Endothelial cell of umbilical vein (primary cell): ENCODE results near the gene RECQL5. TPM values are rescaled to one million over a fixed set of nuclear protein-coding genes. Genes with fewer than 3 reads are reported as not detected.

Experiments
- BruUV-seq: library from RNA; stranded (reverse); fragments of 400-500 nt; replicated peaks from 2 replicates; lab custom pipeline; 2021; lab: Mats Ljungman, UMichigan
- CTCF ChIA-PET: fragments of 300-600, 350-600 bp; sonication (Branson Sonifier 250); formaldehyde crosslinking; loops from one replicate; lab custom pipeline; 2021; ENCODE audit warnings: antibody characterized with exemption, inconsistent platforms; lab: Charles Lee
- POLR2A ChIA-PET: fragments of 300-600, 350-600 bp; sonication (Branson Sonifier 250); formaldehyde crosslinking; loops from one replicate; lab custom pipeline; 2021; ENCODE audit warnings: antibody characterized with exemption, inconsistent platforms; lab: Charles Lee
- DNase-seq: peaks from one replicate; pipeline ENCODE4 v3.0.0-alpha.2; 2011; ENCODE audit warnings: low read depth, low spot score
- FAIRE-seq: peaks from 2 replicates; lab custom pipeline; 2011; peaks lifted over from hg19 to GRCh38; lab: Jason Lieb, UNC
- H2AFZ ChIP-seq: 2 replicates; pipeline ENCODE4 v1.6.0; 2012; ENCODE audit warnings: low read depth, low read length, control low read depth, inconsistent platforms
- H3K27ac ChIP-seq: 2 replicates; pipeline ENCODE4 v1.5.1; 2011; ENCODE audit warnings: low read depth, mild to moderate bottlenecking, control low read depth, low read length, moderate library complexity; ENCODE audit not compliant: insufficient read depth
- H3K27me3 ChIP-seq, 2 experiments: 2 replicates each; pipeline versions ENCODE4 v1.6.0 to v1.6.1; 2011; ENCODE audit warnings: low read length in 2 of 2, mixed read lengths in 1 of 2; ENCODE audit not compliant: control insufficient read depth in 2 of 2, insufficient read depth in 2 of 2
- H3K36me3 ChIP-seq, 2 experiments: 2 replicates in 1 of 2; 3 replicates in 1 of 2; pipeline ENCODE4 v1.5.1; 2011; ENCODE audit warnings: low read length in 2 of 2, mild to moderate bottlenecking in 1 of 2, moderate library complexity in 1 of 2; ENCODE audit not compliant: control insufficient read depth in 2 of 2, insufficient read depth in 2 of 2; ENCODE audit errors: extremely low read depth in 1 of 2
- H3K4me1 ChIP-seq: 3 replicates; pipeline ENCODE4 v1.5.1; 2011; ENCODE audit warnings: mild to moderate bottlenecking, low read length; ENCODE audit not compliant: control insufficient read depth, insufficient read depth; ENCODE audit errors: extremely low read depth
- H3K4me2 ChIP-seq: 2 replicates; pipeline ENCODE4 v1.6.1; 2011; ENCODE audit warnings: low read length, control low read depth, mixed read lengths; ENCODE audit not compliant: insufficient read depth
- H3K4me3 ChIP-seq, 3 experiments: fragments of 200-600 bp in 1 of 3; sonication (generic), shearing (Covaris generic) in 1 of 3; replicated peaks in 1 of 3; 2 replicates each; pipeline ENCODE4 v1.5.1; 2011 to 2016; ENCODE audit warnings: control low read depth in 3 of 3, low read length in 3 of 3, mild to moderate bottlenecking in 2 of 3, inconsistent platforms in 1 of 3, low read depth in 1 of 3, moderate library complexity in 1 of 3; ENCODE audit not compliant: insufficient read depth in 1 of 3
- H3K79me2 ChIP-seq: 2 replicates; pipeline ENCODE4 v1.6.0; 2012; ENCODE audit warnings: low read length, inconsistent platforms; ENCODE audit not compliant: control insufficient read depth, insufficient read depth
- H3K9ac ChIP-seq: replicated peaks from 2 replicates; pipeline ENCODE3; 2011; ENCODE audit warnings: low read length, control low read depth; ENCODE audit not compliant: insufficient read depth; ENCODE audit errors: extremely low read depth
- H3K9me1 ChIP-seq: replicated peaks from 3 replicates; pipeline ENCODE4 v1.6.0; 2011; ENCODE audit warnings: mild to moderate bottlenecking, low read length; ENCODE audit not compliant: control insufficient read depth, insufficient read depth; ENCODE audit errors: extremely low read depth
- H3K9me3 ChIP-seq: replicated peaks from 2 replicates; pipeline ENCODE4 v1.5.1; 2012; ENCODE audit warnings: low read length, inconsistent platforms; ENCODE audit not compliant: control insufficient read depth, insufficient read depth
- H4K20me1 ChIP-seq: replicated peaks from 2 replicates; pipeline ENCODE3; 2011; ENCODE audit warnings: mild to moderate bottlenecking, low read length; ENCODE audit not compliant: control insufficient read depth, insufficient read depth; ENCODE audit errors: extremely low read depth
- EZH2 ChIP-seq: IDR thresholded peaks from 2 replicates; pipeline ENCODE4 v1.6.1; 2012; ENCODE audit warnings: borderline replicate concordance, low read depth, mild to moderate bottlenecking, moderate library complexity, low read length, inconsistent platforms; ENCODE audit not compliant: severe bottlenecking
- FOS ChIP-seq: IDR thresholded peaks from 2 replicates; pipeline ENCODE4 v1.6.1; 2011; ENCODE audit warnings: mild to moderate bottlenecking, low read length, moderate library complexity, borderline replicate concordance; ENCODE audit not compliant: insufficient read depth
- GATA2 ChIP-seq: IDR thresholded peaks from 2 replicates; pipeline ENCODE4 v1.7.0; 2011; ENCODE audit warnings: low read depth, mild to moderate bottlenecking, moderate library complexity, mixed read lengths, low read length; ENCODE audit not compliant: insufficient read length, insufficient read depth
- JUN ChIP-seq: IDR thresholded peaks from 2 replicates; pipeline ENCODE4 v1.6.1; 2011; ENCODE audit warnings: borderline replicate concordance, low read depth; ENCODE audit not compliant: insufficient read length, insufficient read depth
- MYC ChIP-seq: IDR thresholded peaks from one replicate; pipeline ENCODE4 v1.6.1; 2011; ENCODE audit warnings: mild to moderate bottlenecking, low read depth, low read length
- POLR2A ChIP-seq: IDR thresholded peaks from 2 replicates; pipeline ENCODE4 v1.6.1; 2012; ENCODE audit warnings: low read depth, mild to moderate bottlenecking, control low read depth, low read length
- POLR2AphosphoS5 ChIP-seq: IDR thresholded peaks from 2 replicates; pipeline ENCODE4 v1.6.1; 2012; ENCODE audit warnings: low read depth, mild to moderate bottlenecking, control low read depth, low read length, moderate library complexity; ENCODE audit not compliant: insufficient read depth
- dilution Hi-C: fragments of 300-500 bp; cut with MboI; formaldehyde crosslinking; loops from one replicate; pipeline ENCODE4 v1.15.0; 2019; ENCODE audit warnings: low sequenced_read_pairs; ENCODE audit not compliant: extremely low pct_ligation_motif_present
- intact Hi-C: fragments of 100-400 bp; cut with micrococcal nuclease; formaldehyde crosslinking; loops from one replicate; pipeline ENCODE4 v1.10.0; 2022
- polyA plus RNA-seq, 4 experiments: library from polyadenylated mRNA; depleted of rRNA in 3 of 4; stranded (reverse) in 3 of 4; unstranded in 1 of 4; fragments of >200 nt; gene quantifications; 2 replicates each; pipeline versions ENCODE4 v1.2.1 to v1.2.3, GENCODE V29; 2011 to 2012; ENCODE audit warnings: missing spikeins in 1 of 4
- total RNA-seq: library from RNA; stranded (reverse); gene quantifications from 2 replicates; pipeline ENCODE4 v1.2.3, GENCODE V29; 2021
- TF ChIP-seq, protein P1 (sequence below), 2 donors: IDR thresholded peaks; 1 replicate in 1 of 2; 2 replicates in 1 of 2; pipeline ENCODE4 v1.5.1; 2011; ENCODE audit warnings: low read length in 2 of 2, mild to moderate bottlenecking in 2 of 2, moderate library complexity in 2 of 2, control low read depth in 1 of 2, inconsistent platforms in 1 of 2, low read depth in 1 of 2; ENCODE audit not compliant: insufficient read depth in 1 of 2; ENCODE audit errors: extremely low read depth in 1 of 2
- TF ChIP-seq, protein P2 (sequence below): IDR thresholded peaks from 2 replicates; pipeline ENCODE4 v1.6.1; 2011; ENCODE audit not compliant: insufficient read depth, insufficient read length

The RECQL5 gene
- total and polyA plus RNA-seq, 2 donors (not counting 3 experiments of a cell fraction or from before 2014, with no cell fraction given): 21.3 to 30.7 TPM

DNA sequence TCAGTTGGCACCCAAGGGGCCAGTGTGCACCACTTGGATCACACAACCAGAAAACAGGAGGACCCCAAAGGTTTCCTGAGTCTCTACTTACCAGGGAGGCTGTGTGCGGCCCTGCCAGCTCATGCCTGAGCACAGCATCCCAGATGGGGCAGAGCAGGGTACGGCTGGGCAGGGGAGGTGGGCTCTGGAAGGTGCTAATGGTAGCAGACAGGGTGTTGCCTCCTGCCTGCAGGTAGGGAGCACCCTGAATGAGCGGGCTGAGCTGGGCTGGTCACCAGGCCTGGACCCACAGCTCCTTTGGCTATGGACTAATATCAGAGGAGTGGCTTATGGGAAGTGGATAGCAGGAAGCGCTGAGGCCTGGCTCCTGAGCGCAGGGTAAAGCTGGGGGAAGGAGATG lies 14.6 kb downstream of the RECQL5 start:
- Histone ChIP-seq H3K79me2 (no peaks in the 10 kb centered on the region), H3K4me2 (no peak overlapping the region), H3K36me3 (peaks cover 6 to 10% of the 10 kb centered on the region in 2 experiments), H3K4me3 (no peak overlapping the region), H3K27ac (no peak overlapping the region), H3K27me3 (no peaks in the 10 kb centered on the region), H3K9ac (no peak overlapping the region), H4K20me1 (no peaks in the 10 kb centered on the region), H2AFZ (no peak overlapping the region), H3K9me1 (no peaks in the 10 kb centered on the region), H3K4me1 (peaks cover 8% of the 10 kb centered on the region), H3K9me3 (no peaks in the 10 kb centered on the region)
- no peak for DNase-seq
- intact Hi-C loops: no loop called here
- ChIA-PET POLR2A (no interaction called here), CTCF (interaction anchor here (0.7 to 19.2 kb wide), 13 partner anchors 10 to 97 kb away, joined by 3 to 446 read pairs (median 6); partner anchors contain the start of genes RECQL5, SAP30BP and SMIM5)
- dilution Hi-C loops: no loop called here
- FAIRE-seq: no peak
- no TSS peak for BruUV-seq
- TF ChIP-seq POLR2A: no peak
- no peak for TF ChIP-seq EZH2
- no peak for TF ChIP-seq FOS
- no peak for TF ChIP-seq MYC
- TF ChIP-seq GATA2: no peak
- TF ChIP-seq, protein P1, sequence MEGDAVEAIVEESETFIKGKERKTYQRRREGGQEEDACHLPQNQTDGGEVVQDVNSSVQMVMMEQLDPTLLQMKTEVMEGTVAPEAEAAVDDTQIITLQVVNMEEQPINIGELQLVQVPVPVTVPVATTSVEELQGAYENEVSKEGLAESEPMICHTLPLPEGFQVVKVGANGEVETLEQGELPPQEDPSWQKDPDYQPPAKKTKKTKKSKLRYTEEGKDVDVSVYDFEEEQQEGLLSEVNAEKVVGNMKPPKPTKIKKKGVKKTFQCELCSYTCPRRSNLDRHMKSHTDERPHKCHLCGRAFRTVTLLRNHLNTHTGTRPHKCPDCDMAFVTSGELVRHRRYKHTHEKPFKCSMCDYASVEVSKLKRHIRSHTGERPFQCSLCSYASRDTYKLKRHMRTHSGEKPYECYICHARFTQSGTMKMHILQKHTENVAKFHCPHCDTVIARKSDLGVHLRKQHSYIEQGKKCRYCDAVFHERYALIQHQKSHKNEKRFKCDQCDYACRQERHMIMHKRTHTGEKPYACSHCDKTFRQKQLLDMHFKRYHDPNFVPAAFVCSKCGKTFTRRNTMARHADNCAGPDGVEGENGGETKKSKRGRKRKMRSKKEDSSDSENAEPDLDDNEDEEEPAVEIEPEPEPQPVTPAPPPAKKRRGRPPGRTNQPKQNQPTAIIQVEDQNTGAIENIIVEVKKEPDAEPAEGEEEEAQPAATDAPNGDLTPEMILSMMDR (IDR thresholded peaks at IDR 0.05; ENCODE audit: extremely low read depth in 1 of 2, insufficient read depth in 1 of 2, low read depth in 1 of 2, low read length in 2 of 2): no peak
- TF ChIP-seq POLR2AphosphoS5: no peak
- TF ChIP-seq, protein P2, sequence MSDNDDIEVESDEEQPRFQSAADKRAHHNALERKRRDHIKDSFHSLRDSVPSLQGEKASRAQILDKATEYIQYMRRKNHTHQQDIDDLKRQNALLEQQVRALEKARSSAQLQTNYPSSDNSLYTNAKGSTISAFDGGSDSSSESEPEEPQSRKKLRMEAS: no peak
- no peak for TF ChIP-seq JUN
